IMR-90 (cell line): ENCODE results near the gene XRCC4. TPM values are rescaled to one million over a fixed set of nuclear protein-coding genes. Genes with fewer than 3 reads are reported as not detected.

Source experiments
- ATAC-seq: fragments of 200-7000 bp; cut with Tn5 transposase; 2 replicates; pipeline ENCODE4 v1.9.1; 2020; ENCODE audit warnings: low read depth, mild to moderate bottlenecking, moderate library complexity
- BruUV-seq: library from RNA; stranded (reverse); fragments of 400-500 nt; replicated peaks from 2 replicates; lab custom pipeline; 2021; lab: Mats Ljungman, UMichigan
- CTCF ChIA-PET: fragments of 300-600 bp; formaldehyde crosslinking; extraction: SDS; loops from one replicate; lab custom pipeline; 2021; ENCODE audit warnings: antibody characterized with exemption; lab: Yijun Ruan, JAX
- POLR2A ChIA-PET: fragments of 300-600 bp; sonication (Branson Sonifier 250); formaldehyde crosslinking; loops from one replicate; lab custom pipeline; 2022; ENCODE audit warnings: antibody characterized with exemption; ENCODE audit not compliant: unreplicated experiment; lab: Charles Lee
- DNase-seq: peaks from one replicate; pipeline ENCODE4 v3.0.0; 2013
- H2AFZ ChIP-seq: replicated peaks from 2 replicates; pipeline ENCODE3; 2013; ENCODE audit warnings: low read length, mild to moderate bottlenecking; ENCODE audit not compliant: poor library complexity
- H2AK5ac ChIP-seq: 2 replicates; pipeline ENCODE4 v1.6.1; 2013; ENCODE audit warnings: low read depth, low read length, inconsistent platforms
- H2AK9ac ChIP-seq: replicated peaks from 2 replicates; pipeline ENCODE3; 2013; ENCODE audit warnings: mild to moderate bottlenecking, low read depth, low read length, moderate library complexity; ENCODE audit not compliant: poor library complexity
- H2BK120ac ChIP-seq: 2 replicates; pipeline ENCODE4 v1.6.1; 2013; ENCODE audit warnings: low read depth, low read length, inconsistent platforms
- H2BK15ac ChIP-seq: 3 replicates; pipeline ENCODE4 v1.6.1; 2013; ENCODE audit warnings: low read depth, low read length, inconsistent platforms
- H2BK20ac ChIP-seq: 2 replicates; pipeline ENCODE4 v1.6.1; 2013; ENCODE audit warnings: low read depth, mild to moderate bottlenecking, inconsistent platforms, low read length, moderate library complexity
- H2BK5ac ChIP-seq: 2 replicates; pipeline ENCODE4 v1.6.1; 2013; ENCODE audit warnings: mild to moderate bottlenecking, low read depth, low read length, inconsistent platforms; ENCODE audit not compliant: poor library complexity, severe bottlenecking
- H3K14ac ChIP-seq: replicated peaks from 2 replicates; pipeline ENCODE4 v1.6.1; 2013; ENCODE audit warnings: low read depth, low read length, inconsistent platforms
- H3K18ac ChIP-seq: 2 replicates; pipeline ENCODE4 v1.6.1; 2013; ENCODE audit warnings: low read depth, low read length, control low read depth
- H3K23ac ChIP-seq: 2 replicates; pipeline ENCODE4 v1.6.1; 2013; ENCODE audit warnings: low read depth, low read length, inconsistent platforms
- H3K27ac ChIP-seq: 2 replicates; pipeline ENCODE4 v1.5.1; 2013; ENCODE audit warnings: mild to moderate bottlenecking, control low read depth, low read length; ENCODE audit not compliant: insufficient read depth
- H3K27me3 ChIP-seq: 2 replicates; pipeline ENCODE4 v1.6.1; 2013; ENCODE audit warnings: low read length; ENCODE audit not compliant: control insufficient read depth, insufficient read depth
- H3K36me3 ChIP-seq: 2 replicates; pipeline ENCODE4 v1.6.1; 2013; ENCODE audit warnings: low read length, mixed read lengths; ENCODE audit not compliant: control insufficient read depth, insufficient read depth
- H3K4ac ChIP-seq: 2 replicates; pipeline ENCODE4 v1.6.1; 2013; ENCODE audit warnings: low read depth, low read length, inconsistent platforms
- H3K4me1 ChIP-seq: 2 replicates; pipeline ENCODE4 v1.6.1; 2013; ENCODE audit warnings: low read length, mixed read lengths; ENCODE audit not compliant: control insufficient read depth, insufficient read depth
- H3K4me2 ChIP-seq: 2 replicates; pipeline ENCODE4 v1.6.1; 2013; ENCODE audit warnings: low read depth, mild to moderate bottlenecking, control low read depth, low read length, moderate library complexity
- H3K4me3 ChIP-seq: 2 replicates; pipeline ENCODE4 v1.5.1; 2013; ENCODE audit warnings: low read depth, mild to moderate bottlenecking, control low read depth, low read length, moderate library complexity; ENCODE audit not compliant: insufficient read depth
- H3K56ac ChIP-seq: 2 replicates; pipeline ENCODE4 v1.6.1; 2013; ENCODE audit warnings: low read length, inconsistent platforms; ENCODE audit not compliant: insufficient read depth; ENCODE audit errors: extremely low read depth
- H3K79me1 ChIP-seq, 2 experiments: 2 replicates each; pipeline ENCODE4 v1.6.1; 2013; ENCODE audit warnings: low read length in 2 of 2, inconsistent platforms in 1 of 2, low read depth in 1 of 2
- H3K9ac ChIP-seq: 2 replicates; pipeline ENCODE4 v1.6.1; 2013; ENCODE audit warnings: low read depth, low read length, control low read depth
- H3K9me1 ChIP-seq: 2 replicates; pipeline ENCODE4 v1.6.1; 2013; ENCODE audit warnings: low read length, inconsistent platforms; ENCODE audit not compliant: insufficient read depth
- H3K9me3 ChIP-seq: 2 replicates; pipeline ENCODE4 v1.6.1; 2013; ENCODE audit warnings: low read length; ENCODE audit not compliant: control insufficient read depth, insufficient read depth
- H4K20me1 ChIP-seq: 2 replicates; pipeline ENCODE4 v1.6.1; 2013; ENCODE audit warnings: low read length, inconsistent platforms; ENCODE audit not compliant: insufficient read depth
- H4K5ac ChIP-seq: 2 replicates; pipeline ENCODE4 v1.6.1; 2013; ENCODE audit warnings: mild to moderate bottlenecking, low read depth, low read length, control low read depth
- H4K8ac ChIP-seq, 2 experiments: 2 replicates each; pipeline ENCODE4 v1.6.1; 2013; ENCODE audit warnings: low read depth in 2 of 2, low read length in 2 of 2, control low read depth in 1 of 2, inconsistent platforms in 1 of 2
- H4K91ac ChIP-seq: 2 replicates; pipeline ENCODE4 v1.6.1; 2013; ENCODE audit warnings: low read depth, low read length, inconsistent platforms; ENCODE audit not compliant: insufficient read depth
- BHLHE40 ChIP-seq: fragments of 150-350 bp; IDR thresholded peaks from 2 replicates; pipeline ENCODE4 v1.6.1; 2016; ENCODE audit warnings: mild to moderate bottlenecking, low read depth, low read length
- CEBPB ChIP-seq: IDR thresholded peaks from 2 replicates; pipeline ENCODE4 v1.6.1; 2012; ENCODE audit warnings: low read depth, low read length, improper control_type of control experiment
- FOS ChIP-seq: fragments of 150-350 bp; IDR thresholded peaks from 2 replicates; pipeline ENCODE4 v1.6.1; 2016; ENCODE audit warnings: low read depth, low read length
- whole genome bisulfite sequencing, 2 experiments: methylation state at CpG; one replicate each; pipeline versions ENCODE4 v1.1.5 to v1.1.7; 2013; ENCODE audit warnings: missing lambda C conversion rate in 2 of 2; ENCODE audit not compliant: insufficient read length in 1 of 2; ENCODE audit errors: extremely low coverage in 2 of 2; 5-methylcytosine and 5-hydroxymethylcytosine counted together
- dilution Hi-C: fragments of 300-500 bp; cut with HindIII; formaldehyde crosslinking; loops from one replicate; pipeline ENCODE4 v1.14.3; 2018; ENCODE audit warnings: low sequenced_read_pairs; ENCODE audit not compliant: unreplicated experiment
- in situ Hi-C: fragments of 300-500 bp; cut with MboI; formaldehyde crosslinking; loops from 3 replicates; pipeline ENCODE4 v1.14.3; 2019; ENCODE audit warnings: low sequenced_read_pairs, inconsistent platforms, mixed read lengths
- intact Hi-C: fragments of 100-400 bp; cut with micrococcal nuclease; formaldehyde crosslinking; loops from 2 replicates; pipeline ENCODE4 v1.10.0; 2022
- polyA plus RNA-seq, 3 experiments: library from polyadenylated mRNA; depleted of rRNA; stranded (reverse); fragments of >200 nt; gene quantifications; 2 replicates each; pipeline ENCODE4 v1.2.3, GENCODE V29; 2012; ENCODE audit warnings: low replicate concordance in 1 of 3
- total RNA-seq: library from RNA; depleted of rRNA; stranded (reverse); fragments of >200 nt; gene quantifications from 2 replicates; pipeline ENCODE4 v1.2.3, GENCODE V29; 2012

The XRCC4 gene
- total and polyA plus RNA-seq, 2 of the 4 experiments (the other 2 are of a cell fraction): 3.5 to 4.7 TPM

DNA sequence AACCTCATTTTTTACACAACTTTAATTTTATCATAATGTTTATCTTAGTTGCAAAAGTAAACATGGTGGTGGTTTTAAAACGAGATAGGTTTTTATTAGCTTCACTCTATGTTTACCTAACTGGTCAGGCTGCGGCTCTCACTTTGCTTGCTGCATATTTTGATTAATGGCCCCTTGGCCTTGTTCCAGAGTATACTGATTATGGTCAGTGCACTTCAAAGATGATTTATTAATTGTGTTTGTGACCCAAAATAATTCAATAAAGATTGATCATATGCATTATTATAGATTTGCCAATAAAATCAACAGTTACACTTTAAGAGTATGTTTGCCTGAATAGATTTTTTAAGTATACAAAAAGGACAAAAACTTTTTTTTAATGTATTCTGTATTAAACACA is 188.0 kb downstream of the XRCC4 start:
- BruUV-seq: no TSS peak
- Histone ChIP-seq H3K4me3 (no peak overlapping the region), H4K8ac (no peak overlapping the region), H2AK5ac (no peak overlapping the region), H4K20me1 (no peaks in the 10 kb centered on the region), H3K27me3 (no peaks in the 10 kb centered on the region), H2BK20ac (no peak overlapping the region), H4K91ac (no peak overlapping the region), H2BK5ac (no peak overlapping the region), H3K9ac (no peak overlapping the region), H3K9me1 (no peaks in the 10 kb centered on the region), H3K79me1 (no peaks in the 10 kb centered on the region), H3K4me2 (no peak overlapping the region), H2AFZ (no peak overlapping the region), H2AK9ac (no peak overlapping the region), H2BK120ac (no peak overlapping the region), H3K4me1 (no peaks in the 10 kb centered on the region), H2BK15ac (no peak overlapping the region), H3K18ac (no peak overlapping the region), H4K5ac (no peak overlapping the region), H3K56ac (no peak overlapping the region), H3K36me3 (no peaks in the 10 kb centered on the region), H3K27ac (no peak overlapping the region), H3K4ac (no peak overlapping the region), H3K14ac (no peak overlapping the region), H3K23ac (no peak overlapping the region), H3K9me3 (no peaks in the 10 kb centered on the region)
- DNase-seq (peak; percentile 43), ATAC-seq (peak; percentile 42)
- no CpG with 5 or more reads among the region's 2 CpGs for WGBS, 2 experiments
- in situ Hi-C loops: no loop called here
- intact Hi-C loops: no loop called here
- TF ChIP-seq BHLHE40: peak; percentile 16; the same call in 1 of the 2 replicates
- TF ChIP-seq CEBPB: no peak
- no peak for TF ChIP-seq FOS
- POLR2A ChIA-PET: no interaction called here
- CTCF ChIA-PET: no interaction called here
- dilution Hi-C loops: no loop called here
